ENCODE results near the gene ZNF592.

GRCh38 chr15:84737005-84737404 lies 11.4 kb upstream of the ZNF592 start:
- no peak for TF ChIP-seq EZH2 (IDR thresholded peaks at IDR 0.05; ENCODE audit: borderline replicate concordance, low read length)
- TF ChIP-seq, protein P1, sequence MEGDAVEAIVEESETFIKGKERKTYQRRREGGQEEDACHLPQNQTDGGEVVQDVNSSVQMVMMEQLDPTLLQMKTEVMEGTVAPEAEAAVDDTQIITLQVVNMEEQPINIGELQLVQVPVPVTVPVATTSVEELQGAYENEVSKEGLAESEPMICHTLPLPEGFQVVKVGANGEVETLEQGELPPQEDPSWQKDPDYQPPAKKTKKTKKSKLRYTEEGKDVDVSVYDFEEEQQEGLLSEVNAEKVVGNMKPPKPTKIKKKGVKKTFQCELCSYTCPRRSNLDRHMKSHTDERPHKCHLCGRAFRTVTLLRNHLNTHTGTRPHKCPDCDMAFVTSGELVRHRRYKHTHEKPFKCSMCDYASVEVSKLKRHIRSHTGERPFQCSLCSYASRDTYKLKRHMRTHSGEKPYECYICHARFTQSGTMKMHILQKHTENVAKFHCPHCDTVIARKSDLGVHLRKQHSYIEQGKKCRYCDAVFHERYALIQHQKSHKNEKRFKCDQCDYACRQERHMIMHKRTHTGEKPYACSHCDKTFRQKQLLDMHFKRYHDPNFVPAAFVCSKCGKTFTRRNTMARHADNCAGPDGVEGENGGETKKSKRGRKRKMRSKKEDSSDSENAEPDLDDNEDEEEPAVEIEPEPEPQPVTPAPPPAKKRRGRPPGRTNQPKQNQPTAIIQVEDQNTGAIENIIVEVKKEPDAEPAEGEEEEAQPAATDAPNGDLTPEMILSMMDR (conservative IDR thresholded peaks at IDR 0.05 in 1 of 2, IDR thresholded peaks at IDR 0.05 in 1 of 2; ENCODE audit: extremely low read depth in 1 of 2, insufficient read depth in 1 of 2, low read depth in 1 of 2, low read length in 2 of 2) = no peak
